CD4-positive, alpha-beta T cell treated with Interleukin-10 for 1 hour (primary cell): Measurements from ENCODE around the gene RANBP3.
A peak's percentile ranks its signal among the peaks of the same experiment; 100 is the strongest.
"Not testable (repeated sequence)": the region's sequence is repeated elsewhere in the genome, so short reads cannot be mapped to it uniquely, and the experiment has no call there.

ENCODE experiments used
- DNase-seq: peaks from one replicate; pipeline ENCODE4 v3.0.0-alpha.2; 2020

The RANBP3 gene

DNA sequence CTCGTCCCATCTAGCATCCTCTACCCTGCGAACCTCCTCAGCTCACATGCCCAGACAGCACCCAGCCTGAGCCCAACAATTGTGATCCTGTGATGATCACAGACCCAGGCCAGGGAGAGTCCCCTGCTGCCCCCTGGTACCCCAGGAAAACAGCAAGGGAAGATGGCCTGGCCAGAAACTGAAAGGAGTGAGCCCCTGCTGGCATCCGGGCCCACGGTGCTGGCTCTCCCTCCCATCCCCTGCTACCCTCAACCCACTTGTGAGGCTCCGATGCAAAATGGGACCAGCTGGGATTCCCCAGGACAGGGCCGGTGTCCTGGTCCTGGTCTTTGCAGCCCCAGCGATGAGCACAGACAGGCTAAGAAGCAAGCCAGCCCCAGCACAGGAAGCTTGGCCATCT, 14.1 kb downstream of the RANBP3 start:
- DNase-seq, result no peak

DNA sequence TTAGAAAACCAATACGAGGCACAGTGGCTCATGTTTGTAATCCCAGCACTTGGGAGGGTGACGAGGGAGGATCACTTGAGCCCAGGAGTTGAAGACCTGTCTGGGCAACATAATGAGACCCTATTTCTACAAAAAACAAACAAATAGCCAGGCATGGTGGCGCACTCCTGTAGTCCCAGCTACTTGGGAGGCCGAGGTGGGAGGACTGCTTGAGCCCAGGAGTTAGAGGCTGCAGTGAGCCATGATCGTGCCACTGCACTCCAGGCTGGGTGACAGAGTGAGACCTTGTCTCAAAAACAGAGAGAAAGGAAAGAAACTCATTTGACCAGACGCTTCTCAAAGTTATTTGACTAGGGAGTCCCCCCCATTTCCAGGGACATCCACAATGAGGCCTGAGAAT, 14.7 kb downstream of the RANBP3 start:
- not testable (repeated sequence) for DNase-seq

DNA sequence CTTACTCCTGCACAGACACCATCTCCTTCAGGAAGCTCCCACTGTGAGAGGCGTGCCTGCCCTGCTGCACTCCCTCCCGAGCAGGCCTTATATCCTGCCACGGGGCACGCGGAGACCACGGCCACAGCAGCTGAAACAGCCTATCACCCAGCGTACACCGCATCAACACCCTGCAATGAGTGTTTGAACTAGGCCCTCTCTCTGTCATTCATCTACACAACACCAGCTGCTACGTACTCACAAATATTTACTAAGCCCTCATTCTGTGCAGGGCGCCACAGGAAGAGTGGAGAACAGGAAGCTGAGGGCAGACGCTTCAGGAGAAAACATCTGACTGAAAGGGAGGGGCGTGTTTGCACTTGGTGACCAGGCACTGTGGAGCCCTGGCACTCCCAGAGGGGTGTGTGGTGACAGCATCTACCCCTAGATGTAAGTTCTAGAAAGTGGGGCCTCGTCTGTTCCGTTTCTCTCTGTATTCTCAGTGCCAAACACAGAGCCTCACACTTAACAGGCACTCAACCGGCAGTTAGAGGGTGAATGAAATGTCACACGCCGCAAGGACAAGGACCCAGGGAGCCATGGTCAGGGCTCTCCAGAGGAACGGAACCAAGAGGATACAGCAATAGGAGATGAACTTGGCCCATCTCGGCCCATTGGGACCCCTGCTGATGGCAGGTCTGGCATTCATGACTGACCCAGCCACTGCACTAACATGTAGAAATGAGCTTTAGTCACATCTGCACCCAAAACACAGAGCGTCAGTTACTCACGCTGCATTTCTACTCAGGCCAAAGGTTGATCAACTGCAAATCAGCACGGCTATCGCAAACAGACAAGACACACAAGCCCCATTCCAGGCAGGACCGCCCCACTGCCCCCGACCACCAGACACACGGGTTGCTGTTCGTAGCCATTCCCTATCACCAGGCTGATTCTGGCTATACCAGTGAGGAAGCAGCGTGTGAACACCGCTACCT, 15.7 kb downstream of the RANBP3 start:
- peak; percentile 86 for DNase-seq

DNA sequence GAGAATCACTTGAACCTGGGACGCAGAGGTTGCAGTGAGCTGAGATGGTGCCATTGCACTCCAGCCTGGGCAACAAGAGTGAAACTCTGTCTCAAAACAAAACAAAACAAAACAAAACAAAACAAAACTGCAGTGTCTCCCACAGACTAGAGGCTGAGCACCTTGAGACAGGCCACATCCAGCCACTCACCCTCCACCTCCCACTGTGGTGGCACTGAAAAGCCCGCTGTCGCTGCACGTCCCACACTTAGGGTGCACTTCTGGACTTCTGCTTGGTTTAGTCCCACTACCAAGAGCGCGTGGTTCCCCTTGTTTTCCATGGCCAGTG, 16.3 kb downstream of the RANBP3 start:
- not testable (repeated sequence) for DNase-seq

DNA sequence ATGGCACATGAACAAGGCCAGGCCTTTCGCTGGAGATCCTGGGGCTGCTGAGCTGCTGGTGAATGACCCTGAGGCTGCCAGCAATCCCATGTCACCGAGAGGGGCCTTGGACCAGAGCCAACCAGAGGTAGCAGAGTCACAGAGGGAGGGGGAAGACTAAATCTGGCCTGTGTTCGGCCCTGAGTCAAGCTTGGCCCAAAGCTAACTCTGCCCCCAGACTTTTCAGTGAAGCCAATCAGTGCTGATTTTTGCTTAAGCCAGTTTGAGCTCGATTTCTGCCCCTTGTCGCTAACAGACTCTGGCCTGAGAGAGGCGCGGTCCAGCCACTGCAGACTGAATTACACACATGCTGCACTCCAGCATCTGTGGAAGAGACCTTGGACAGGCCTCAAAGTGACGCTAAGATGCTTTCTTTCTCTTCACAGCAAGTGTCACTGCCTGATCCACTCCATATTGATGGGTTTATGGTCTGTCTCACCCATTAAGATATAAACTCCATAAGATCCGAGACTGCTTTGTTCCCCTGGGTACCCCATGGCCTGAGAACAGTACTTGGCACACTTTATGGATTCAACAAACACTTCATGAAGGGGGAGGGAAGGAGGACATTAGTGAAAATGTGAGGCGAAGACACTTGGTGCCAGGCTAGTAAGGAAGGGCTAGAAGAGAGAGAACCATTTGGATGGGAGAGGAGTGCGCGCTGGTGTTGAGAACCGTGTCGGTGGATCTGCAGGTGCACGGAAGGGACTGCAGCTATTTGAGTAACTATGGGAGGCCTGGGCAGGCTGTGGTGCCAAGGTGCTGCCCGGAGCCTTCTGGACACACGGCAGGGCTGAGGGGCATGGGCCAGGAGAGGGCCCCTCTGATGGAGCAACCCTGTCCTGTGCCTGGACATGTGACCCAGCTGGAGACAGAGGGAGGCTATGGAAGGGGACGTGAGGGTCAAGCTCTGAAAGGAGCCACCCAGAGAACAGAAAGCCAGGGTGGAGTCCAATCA, 17.6 kb downstream of the RANBP3 start:
- no peak for DNase-seq

DNA sequence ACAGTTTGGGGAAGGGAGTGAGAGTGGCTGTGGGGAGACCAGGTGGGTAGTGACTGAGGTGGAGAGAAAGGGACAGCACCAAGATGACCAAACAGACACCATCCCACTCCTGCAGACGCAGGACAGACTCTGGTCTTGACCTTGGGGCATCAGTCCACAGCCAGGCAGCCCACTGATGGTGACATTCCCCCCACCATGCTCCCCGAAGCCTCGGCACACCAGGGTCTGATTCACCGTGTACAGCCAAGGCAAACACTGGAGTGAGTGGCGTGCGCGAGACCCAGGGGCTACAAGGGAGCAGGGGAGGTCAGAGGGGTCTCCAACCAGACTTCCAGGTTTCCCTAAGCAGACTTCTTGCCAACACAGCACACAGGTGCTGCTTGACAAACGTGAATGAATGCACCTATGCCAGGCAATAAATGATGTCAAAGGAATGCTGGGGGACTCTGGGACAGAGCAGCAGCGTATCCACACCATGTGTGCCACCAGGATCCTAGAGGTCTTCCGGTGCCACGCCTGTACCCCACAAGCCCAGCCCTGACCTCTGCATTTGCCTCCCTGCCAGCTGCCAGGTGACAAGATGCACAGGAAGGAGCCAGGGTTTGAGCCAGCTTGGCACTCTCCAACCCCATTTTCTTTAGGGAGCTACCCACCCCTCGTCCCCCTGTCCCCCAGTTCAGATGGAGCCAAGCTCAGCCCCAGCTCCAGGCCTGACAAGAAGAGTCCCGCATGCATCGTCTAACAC, 18.5 kb downstream of the RANBP3 start:
- DNase-seq, result no peak

DNA sequence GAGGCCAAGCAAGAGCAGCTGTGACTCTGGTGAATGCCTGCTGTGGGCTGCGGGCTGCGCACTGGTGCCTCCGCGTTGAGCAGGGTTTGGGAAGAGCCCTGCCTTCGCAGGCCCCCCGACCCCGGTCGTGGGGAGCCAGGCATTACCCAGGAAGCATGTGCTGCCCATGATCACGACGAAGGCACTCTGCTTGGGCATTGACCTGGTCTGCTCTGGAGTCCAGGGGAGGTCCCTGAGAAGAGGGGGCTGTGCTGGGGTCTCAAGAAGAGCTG, 19.2 kb downstream of the RANBP3 start:
- DNase-seq, result no peak

DNA sequence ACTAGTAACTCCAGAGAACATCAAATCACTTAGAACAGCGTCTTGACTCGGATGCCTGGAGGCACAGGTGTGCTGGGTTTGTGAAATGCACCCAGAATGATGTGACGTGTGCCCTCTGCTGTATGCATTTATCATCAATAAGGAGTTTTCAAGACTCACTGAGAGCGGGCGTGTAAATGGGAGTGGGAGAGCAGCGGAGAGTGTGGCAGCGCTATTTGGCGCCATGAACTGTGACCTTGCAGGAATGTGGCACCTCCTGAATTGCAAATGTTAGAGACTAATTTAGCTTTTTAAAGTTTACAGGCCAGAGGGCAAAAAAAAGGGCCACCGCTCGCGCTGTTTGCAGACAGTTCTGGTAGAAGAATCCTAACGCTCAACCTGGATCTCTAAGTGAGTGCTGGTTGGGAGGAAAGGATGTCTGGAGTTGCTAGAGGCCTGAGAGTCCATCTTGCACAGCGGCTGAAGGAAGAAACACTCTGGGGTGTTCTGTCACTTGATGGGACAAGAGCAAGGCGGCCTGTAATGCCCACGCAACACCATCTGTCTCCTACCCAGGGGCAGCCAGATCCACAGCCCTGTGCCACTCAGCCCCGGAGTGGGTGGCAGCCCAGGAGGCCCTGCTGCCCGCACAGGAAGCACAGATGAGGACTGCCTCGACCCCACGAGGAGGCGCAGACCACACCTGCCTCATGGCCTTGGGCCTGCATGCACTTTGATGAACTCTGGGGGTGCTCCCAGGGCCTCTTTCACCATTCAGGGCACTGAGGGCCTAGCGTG, 19.7 kb downstream of the RANBP3 start:
- DNase-seq, result no peak

DNA sequence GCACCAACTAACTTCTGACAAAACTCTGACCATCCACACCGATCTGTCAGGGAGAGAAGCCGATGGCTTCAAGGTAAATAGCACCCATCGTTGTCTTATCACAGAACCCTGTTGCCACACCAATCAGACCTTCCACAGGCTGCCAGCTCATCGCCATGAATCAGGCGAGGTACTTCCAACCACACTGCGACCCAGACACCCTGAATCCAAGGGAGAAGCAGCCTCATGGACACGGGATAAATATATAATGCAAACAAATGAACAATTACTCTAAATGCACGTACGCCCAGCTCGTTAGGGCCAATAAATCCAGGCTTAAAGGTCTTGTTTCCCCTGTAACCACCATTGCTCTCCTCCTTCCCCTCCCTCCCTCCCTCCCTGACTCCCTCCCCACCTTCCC, 20.8 kb downstream of the RANBP3 start:
- no peak for DNase-seq

DNA sequence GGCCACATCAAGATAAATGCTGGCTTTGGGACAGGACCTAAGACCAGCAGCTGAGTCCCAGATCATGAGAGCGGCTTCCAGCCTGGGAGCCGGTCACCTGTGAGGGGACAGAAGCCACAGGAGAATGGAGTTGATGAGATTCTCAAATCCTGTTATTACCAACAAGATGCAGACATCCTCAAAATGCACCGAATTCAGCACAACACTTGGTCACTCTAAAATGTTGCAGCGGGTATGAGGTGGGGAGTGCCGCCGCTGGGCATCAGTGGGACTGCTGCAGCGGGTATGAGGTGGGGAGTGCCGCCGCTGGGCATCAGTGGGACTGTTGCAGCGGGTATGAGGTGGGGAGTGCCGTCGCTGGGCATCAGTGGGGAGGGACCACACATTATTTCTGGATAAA, 21.2 kb downstream of the RANBP3 start:
- no peak for DNase-seq

DNA sequence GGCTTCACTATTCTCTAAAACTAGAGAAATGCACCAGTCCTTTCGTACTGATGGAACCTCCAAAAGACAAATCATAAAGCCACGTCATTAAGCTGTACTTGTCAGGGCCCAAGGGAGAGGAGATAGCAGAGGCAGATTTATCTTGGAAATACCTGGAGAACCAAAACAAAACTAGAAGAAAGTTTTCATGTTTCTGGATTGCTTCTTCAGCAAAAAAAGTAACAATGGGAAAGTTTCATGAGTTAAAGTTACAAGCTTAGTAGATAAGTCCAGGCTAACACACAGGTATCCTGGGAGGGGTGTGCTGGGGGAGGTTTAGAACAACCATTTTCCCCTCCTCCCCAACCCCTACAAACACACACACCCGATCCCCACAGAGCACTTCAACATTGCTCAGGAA, 21.6 kb downstream of the RANBP3 start:
- DNase-seq, result no peak

DNA sequence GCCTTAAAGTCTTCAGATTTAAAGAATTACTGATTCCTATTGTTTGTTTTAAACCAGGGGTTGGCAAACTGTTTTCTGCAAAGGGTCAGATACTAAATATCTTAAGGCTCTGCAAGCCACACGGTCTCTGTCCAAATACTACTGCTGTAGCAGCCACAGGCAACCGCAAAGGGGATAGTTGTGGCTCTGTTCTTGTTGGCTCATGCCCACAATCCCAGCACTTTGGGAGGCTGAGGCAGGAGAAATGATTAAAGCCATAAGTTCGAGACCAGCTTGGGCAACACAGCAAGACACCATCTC, 22.4 kb downstream of the RANBP3 start:
- no peak for DNase-seq

DNA sequence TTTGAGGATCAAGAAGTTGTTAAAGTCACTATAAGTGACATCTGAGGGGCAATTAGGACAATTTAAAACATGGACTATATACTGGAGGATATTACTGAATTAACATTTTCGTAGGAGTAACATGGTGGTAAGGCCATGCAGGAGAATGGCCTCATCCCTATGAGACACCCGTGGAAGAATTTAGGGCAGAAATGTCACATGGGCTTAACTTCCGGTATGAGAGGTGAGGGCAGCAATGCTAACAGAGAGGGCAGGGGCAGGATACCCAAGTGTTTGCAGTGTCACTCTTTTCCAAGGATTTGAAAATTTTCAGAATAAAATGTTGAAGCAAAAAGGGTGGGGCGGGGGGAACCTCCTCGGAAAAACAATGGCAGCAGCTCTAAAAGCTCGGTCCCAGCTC, 23.6 kb downstream of the RANBP3 start:
- no peak for DNase-seq

DNA sequence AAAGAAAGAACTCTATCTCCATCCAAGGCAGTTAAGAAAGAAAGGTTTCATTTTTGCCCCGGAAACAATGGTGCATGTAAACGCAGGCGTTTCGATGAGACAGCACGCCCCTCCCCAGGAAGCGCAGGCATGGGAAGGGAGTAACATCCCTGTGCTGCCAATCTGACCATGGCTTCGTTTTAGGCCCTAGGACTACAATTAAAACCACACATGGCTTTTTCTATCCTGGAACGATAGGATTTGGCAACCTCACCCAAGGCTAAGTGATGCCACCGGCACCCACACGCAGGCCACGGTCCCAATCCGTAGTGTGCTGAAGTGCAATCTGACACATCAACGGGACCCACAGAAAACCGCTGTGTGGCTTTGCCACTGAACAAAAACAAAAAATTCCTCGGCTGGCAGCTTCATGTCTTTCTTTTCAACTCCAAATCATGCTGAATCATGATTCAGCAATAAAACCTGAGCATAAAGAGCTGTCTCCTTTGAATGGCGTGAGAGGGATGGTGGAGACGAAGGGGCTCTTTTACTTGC, 24.2 kb downstream of the RANBP3 start:
- DNase-seq, result no peak

DNA sequence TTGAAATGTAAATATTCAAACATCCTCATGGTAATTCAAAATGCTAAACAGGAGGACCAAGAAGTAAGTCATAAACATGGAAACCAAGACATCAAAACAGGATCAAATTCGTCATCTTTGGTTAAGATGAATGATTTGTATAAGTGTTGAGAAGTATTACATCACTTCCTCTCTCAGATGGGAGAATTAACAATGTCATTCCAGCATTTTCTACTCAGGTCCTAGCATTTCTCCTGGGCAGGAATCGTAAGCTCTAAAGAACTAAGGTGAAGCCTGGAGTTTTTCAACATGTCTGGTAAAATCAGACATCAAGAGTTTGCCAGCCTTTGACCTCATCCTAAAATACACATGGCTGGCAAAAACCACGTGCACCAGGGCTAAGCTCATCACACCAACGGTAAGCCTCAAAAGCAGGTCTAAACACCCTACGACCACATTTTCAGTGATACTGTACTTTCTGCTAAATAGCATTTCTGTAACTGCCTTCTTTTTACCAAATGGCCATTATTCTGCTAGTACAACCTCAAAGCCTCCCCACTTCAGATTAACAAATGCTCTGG, 24.8 kb downstream of the RANBP3 start:
- DNase-seq, result no peak

DNA sequence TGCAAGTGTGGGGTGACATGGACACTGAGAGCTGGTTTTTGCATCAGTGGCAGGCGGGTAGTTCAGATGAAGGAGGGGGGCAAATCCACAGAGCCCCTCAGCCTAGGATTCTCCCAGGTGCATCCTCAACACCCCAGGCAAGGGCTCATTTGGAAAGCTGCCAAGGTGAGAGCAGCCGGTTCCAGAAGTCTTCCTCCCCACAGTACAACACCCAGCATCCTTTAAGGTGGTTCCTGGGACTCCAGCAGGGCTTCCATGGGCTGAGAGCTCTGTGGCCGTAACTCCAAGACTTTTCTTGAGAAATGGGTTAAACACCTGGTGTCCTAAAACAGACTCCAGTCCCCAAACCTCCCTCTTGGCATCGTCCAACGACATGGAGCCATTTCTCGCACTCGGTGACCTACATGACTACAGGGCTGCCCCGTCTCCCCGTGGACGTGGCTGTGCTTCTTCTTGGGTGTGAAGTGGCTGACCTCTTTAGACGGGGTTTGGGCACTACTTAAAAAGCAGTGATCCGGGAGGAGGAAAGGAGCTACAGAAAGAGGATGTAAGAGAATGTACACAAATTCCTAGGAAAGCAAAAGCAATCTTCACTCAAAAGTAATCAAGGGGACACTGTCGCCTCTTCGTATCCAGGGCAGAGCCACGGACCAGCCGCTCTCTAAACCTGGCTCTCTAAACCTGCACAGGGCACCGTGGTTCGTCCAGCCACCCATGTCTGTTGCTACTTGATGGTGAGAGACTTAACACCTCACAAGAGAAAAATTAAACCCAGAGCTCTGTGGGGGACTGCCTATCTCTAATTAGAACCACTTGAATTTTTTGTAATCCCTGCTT, 25.5 kb downstream of the RANBP3 start:
- no peak for DNase-seq

DNA sequence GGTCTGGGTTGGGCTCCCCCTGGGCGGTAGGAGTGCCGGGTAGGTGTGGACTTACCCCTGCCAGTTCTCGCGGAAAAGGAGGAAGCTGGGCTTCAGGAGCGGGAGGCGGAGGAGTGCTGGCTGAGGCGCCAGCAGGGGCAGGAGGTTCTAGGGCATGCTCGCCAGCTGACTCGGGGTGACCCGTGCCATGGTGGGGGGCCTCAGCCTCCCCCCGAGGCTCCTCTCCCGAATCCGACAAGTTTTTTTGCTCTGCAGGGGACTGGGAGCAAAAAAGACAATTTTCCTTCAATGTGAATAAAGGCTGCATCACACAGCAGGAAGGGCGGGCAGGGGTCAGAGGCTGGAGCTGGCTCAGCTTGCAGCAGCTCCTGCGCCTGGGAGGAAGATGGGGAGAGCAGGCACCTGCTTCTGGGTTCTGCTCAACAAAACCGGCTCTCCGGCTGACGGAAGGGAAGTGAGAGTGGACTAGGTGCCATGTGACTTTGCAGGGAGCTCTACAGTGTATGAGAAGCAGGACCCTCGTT, 26.5 kb downstream of the RANBP3 start:
- DNase-seq, result no peak

DNA sequence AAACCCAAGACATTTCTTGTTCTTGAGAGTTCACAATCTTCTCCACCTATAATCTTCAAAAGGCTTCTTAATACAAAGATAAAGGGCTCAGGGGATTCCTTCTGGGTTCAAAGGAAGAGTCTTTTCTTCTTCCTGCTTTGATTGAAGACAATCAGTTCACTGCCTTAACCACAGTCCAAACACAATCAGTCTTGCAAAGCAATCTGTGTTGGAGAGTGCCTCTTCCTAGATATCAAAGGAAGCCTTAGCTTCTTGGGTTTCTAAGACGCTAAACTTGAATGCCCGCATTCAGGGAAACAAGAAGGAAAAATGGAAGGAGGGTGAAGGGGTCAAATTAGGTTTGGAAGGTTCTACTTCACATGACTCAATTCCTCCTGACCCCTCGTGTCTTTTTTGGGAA, 27.2 kb downstream of the RANBP3 start:
- DNase-seq, result peak; percentile 24

DNA sequence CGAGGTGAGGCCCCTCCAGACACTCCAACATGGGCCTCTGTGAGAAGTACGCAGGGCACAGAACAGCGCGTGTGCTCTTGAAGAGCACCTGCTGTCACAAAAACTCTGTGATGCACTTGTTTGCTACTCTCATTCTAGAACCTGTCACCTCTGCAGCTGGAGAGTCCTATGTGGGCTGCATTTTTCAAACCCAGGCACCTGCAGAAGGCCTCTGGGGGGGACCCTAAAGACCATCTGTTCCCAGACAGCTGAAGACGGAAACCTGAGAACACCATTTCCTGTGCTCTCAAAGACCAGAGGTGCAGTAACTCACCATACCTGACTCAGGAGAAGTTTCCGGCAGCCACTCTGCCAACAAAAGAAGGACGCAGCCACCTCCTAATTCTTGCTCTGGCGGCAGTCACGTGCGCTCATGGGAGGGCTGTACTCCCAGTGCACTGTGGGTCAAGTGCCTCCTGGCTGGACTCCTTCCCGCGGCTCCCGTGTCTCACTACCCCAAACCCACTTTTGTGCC, 28.1 kb downstream of the RANBP3 start:
- DNase-seq, result peak; percentile 46

DNA sequence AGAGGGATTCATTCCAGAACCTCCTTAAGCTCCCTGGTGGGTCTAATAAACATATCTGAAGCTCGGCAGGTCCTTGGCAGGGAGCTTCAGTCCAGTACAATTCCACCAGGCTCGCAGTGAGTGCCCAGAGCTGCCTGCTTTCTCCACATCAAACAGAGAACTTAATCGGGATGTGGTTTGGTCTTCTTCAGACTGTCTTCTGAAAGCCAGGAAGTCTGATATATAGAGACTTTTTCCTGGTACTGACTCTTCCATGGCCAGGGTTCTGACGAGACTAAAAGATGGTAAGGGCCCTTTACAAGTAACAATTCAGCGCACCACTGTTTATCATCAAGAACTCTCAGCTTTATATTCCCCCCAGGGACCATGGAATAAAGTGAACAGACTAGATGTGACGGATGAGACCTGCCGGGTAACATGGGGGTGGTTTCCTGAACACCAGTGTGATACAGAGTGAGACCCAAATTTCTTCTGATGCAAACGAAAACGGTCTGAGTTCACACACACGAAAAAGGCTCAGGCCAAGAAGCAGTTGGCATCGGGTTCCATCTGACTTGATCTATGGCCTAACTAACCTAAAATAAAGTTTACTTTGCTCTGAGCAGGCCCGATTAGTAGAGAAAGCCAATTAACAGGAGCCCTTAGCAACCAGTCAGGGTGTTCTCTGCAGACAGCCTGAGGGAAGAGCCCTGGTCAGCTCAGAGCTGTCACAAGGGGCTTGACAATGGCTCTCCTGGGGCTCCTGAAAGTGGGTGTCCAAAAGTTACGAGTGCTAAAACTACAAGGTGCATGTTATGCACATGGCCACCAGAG, 29.0 kb downstream of the RANBP3 start:
- peak; percentile 40 for DNase-seq
